ENCODE measurements around the gene SALL1. TPM values are rescaled to one million over a fixed set of nuclear protein-coding genes. Genes with fewer than 3 reads are reported as not detected.

SALL1 gene
- total and polyA plus RNA-seq, 4 donors, result not detected

GRCh38 chr16:51113236-51114125 is 37.6 kb downstream of the SALL1 start:
- H3K4me1 ChIP-seq (ENCODE audit: control insufficient read depth in 1 of 2, insufficient read depth in 2 of 2, low read length in 2 of 2), result no peaks in the 10 kb centered on the region
- intact Hi-C loops (cut with DNase I), result no loop called here
- H3K9me3 ChIP-seq (ENCODE audit: control insufficient read depth, low read length), result peaks cover 3% of the 10 kb centered on the region
- no peaks in the 10 kb centered on the region for H3K36me3 ChIP-seq (ENCODE audit: control insufficient read depth in 1 of 2, insufficient read depth in 2 of 2, low read length in 1 of 2)
- ATAC-seq (ENCODE audit: low FRiP score) (no peak), DNase-seq (no peak)
- H3K4me3 ChIP-seq (ENCODE audit: low read length in 2 of 2), result no peak overlapping the region
- no peak overlapping the region for H3K27ac ChIP-seq (ENCODE audit: low read depth in 1 of 2, low read length in 2 of 2)
- H3K27me3 ChIP-seq (ENCODE audit: control insufficient read depth in 1 of 2, insufficient read depth in 2 of 2, low read length in 1 of 2), result peaks cover 0 to 2% of the 10 kb centered on the region in 2 donors
- WGBS, 2 donors, result 3 to 5% methylated on average over 49 to 50 of the region's 50 CpGs

GRCh38 chr16:51112323-51112722 is 38.7 kb downstream of the SALL1 start:
- WGBS, 2 donors, result 16 to 44% methylated on average over 3 of the region's 3 CpGs
- intact Hi-C loops (cut with DNase I), result no loop called here
- Histone ChIP-seq H3K9me3 (ENCODE audit: control insufficient read depth, low read length) (peaks cover 3% of the 10 kb centered on the region), H3K4me3 (ENCODE audit: low read length in 2 of 2) (no peak overlapping the region), H3K27me3 (ENCODE audit: control insufficient read depth in 1 of 2, insufficient read depth in 2 of 2, low read length in 1 of 2) (peaks cover 0 to 2% of the 10 kb centered on the region in 2 donors), H3K4me1 (ENCODE audit: control insufficient read depth in 1 of 2, insufficient read depth in 2 of 2, low read length in 2 of 2) (no peaks in the 10 kb centered on the region), H3K36me3 (ENCODE audit: control insufficient read depth in 1 of 2, insufficient read depth in 2 of 2, low read length in 1 of 2) (no peaks in the 10 kb centered on the region), H3K27ac (ENCODE audit: low read depth in 1 of 2, low read length in 2 of 2) (no peak overlapping the region)
- no peak for DNase-seq
- no peak for ATAC-seq (ENCODE audit: low FRiP score)

- Histone ChIP-seq H3K4me1 (ENCODE audit: control insufficient read depth in 1 of 2, insufficient read depth in 2 of 2, low read length in 2 of 2) (no peaks in the 10 kb centered on the region), H3K9me3 (ENCODE audit: control insufficient read depth, low read length) (peaks cover 3% of the 10 kb centered on the region), H3K27me3 (ENCODE audit: control insufficient read depth in 1 of 2, insufficient read depth in 2 of 2, low read length in 1 of 2) (peaks cover 0 to 2% of the 10 kb centered on the region in 2 donors), H3K36me3 (ENCODE audit: control insufficient read depth in 1 of 2, insufficient read depth in 2 of 2, low read length in 1 of 2) (no peaks in the 10 kb centered on the region), H3K27ac (ENCODE audit: low read depth in 1 of 2, low read length in 2 of 2) (no peak overlapping the region), H3K4me3 (ENCODE audit: low read length in 2 of 2) (no peak overlapping the region)
- intact Hi-C loops (cut with DNase I), result no loop called here
- no peak for DNase-seq
- 21 to 22% methylated on average over 6 of the region's 6 CpGs for WGBS, 2 donors
- ATAC-seq (ENCODE audit: low FRiP score), result no peak
Observed at GRCh38 chr16:51111759-51112158, 39.3 kb downstream of the SALL1 start.

GRCh38 chr16:51110700-51111157 is 40.3 kb downstream of the SALL1 start:
- DNase-seq, result no peak
- no peak for ATAC-seq (ENCODE audit: low FRiP score)
- no peak overlapping the region for H3K27ac ChIP-seq (ENCODE audit: low read depth in 1 of 2, low read length in 2 of 2)
- peaks cover 3% of the 10 kb centered on the region for H3K9me3 ChIP-seq (ENCODE audit: control insufficient read depth, low read length)
- H3K36me3 ChIP-seq (ENCODE audit: control insufficient read depth in 1 of 2, insufficient read depth in 2 of 2, low read length in 1 of 2), result no peaks in the 10 kb centered on the region
- peaks cover 0 to 2% of the 10 kb centered on the region in 2 donors for H3K27me3 ChIP-seq (ENCODE audit: control insufficient read depth in 1 of 2, insufficient read depth in 2 of 2, low read length in 1 of 2)
- 78 to 79% methylated on average over 3 of the region's 3 CpGs for WGBS, 2 donors
- no peaks in the 10 kb centered on the region for H3K4me1 ChIP-seq (ENCODE audit: control insufficient read depth in 1 of 2, insufficient read depth in 2 of 2, low read length in 2 of 2)
- no peak overlapping the region for H3K4me3 ChIP-seq (ENCODE audit: low read length in 2 of 2)
- intact Hi-C loops (cut with DNase I), result no loop called here

- Histone ChIP-seq H3K27me3 (ENCODE audit: control insufficient read depth in 1 of 2, insufficient read depth in 2 of 2, low read length in 1 of 2) (peaks cover 0 to 2% of the 10 kb centered on the region in 2 donors), H3K9me3 (ENCODE audit: control insufficient read depth, low read length) (peaks cover 1% of the 10 kb centered on the region), H3K4me3 (ENCODE audit: low read length in 2 of 2) (no peak overlapping the region), H3K27ac (ENCODE audit: low read depth in 1 of 2, low read length in 2 of 2) (no peak overlapping the region), H3K4me1 (ENCODE audit: control insufficient read depth in 1 of 2, insufficient read depth in 2 of 2, low read length in 2 of 2) (no peaks in the 10 kb centered on the region), H3K36me3 (ENCODE audit: control insufficient read depth in 1 of 2, insufficient read depth in 2 of 2, low read length in 1 of 2) (no peaks in the 10 kb centered on the region)
- no peak for DNase-seq
- ATAC-seq (ENCODE audit: low FRiP score), result no peak
- 86 to 87% methylated on average over 2 of the region's 2 CpGs for WGBS, 2 donors
- intact Hi-C loops (cut with DNase I), result no loop called here
Observed at GRCh38 chr16:51109173-51109572, 41.9 kb downstream of the SALL1 start.

GRCh38 chr16:51107742-51108141 is 43.3 kb downstream of the SALL1 start:
- no peak overlapping the region for H3K4me3 ChIP-seq (ENCODE audit: low read length in 2 of 2)
- intact Hi-C loops (cut with DNase I), result no loop called here
- no peaks in the 10 kb centered on the region for H3K4me1 ChIP-seq (ENCODE audit: control insufficient read depth in 1 of 2, insufficient read depth in 2 of 2, low read length in 2 of 2)
- no peak for DNase-seq
- WGBS, 2 donors, result 92 to 96% methylated on average over 2 of the region's 2 CpGs
- no peaks in the 10 kb centered on the region for H3K36me3 ChIP-seq (ENCODE audit: control insufficient read depth in 1 of 2, insufficient read depth in 2 of 2, low read length in 1 of 2)
- H3K27ac ChIP-seq (ENCODE audit: low read depth in 1 of 2, low read length in 2 of 2), result no peak overlapping the region
- H3K27me3 ChIP-seq (ENCODE audit: control insufficient read depth in 1 of 2, insufficient read depth in 2 of 2, low read length in 1 of 2), result no peaks in the 10 kb centered on the region
- H3K9me3 ChIP-seq (ENCODE audit: control insufficient read depth, low read length), result peaks cover 1% of the 10 kb centered on the region
- no peak for ATAC-seq (ENCODE audit: low FRiP score)

- no peaks in the 10 kb centered on the region for H3K27me3 ChIP-seq (ENCODE audit: control insufficient read depth in 1 of 2, insufficient read depth in 2 of 2, low read length in 1 of 2)
- DNase-seq (no peak), ATAC-seq (ENCODE audit: low FRiP score) (no peak)
- 58 to 59% methylated on average over 2 of the region's 2 CpGs for WGBS, 2 donors
- no peak overlapping the region for H3K4me3 ChIP-seq (ENCODE audit: low read length in 2 of 2)
- H3K27ac ChIP-seq (ENCODE audit: low read depth in 1 of 2, low read length in 2 of 2), result no peak overlapping the region
- H3K9me3 ChIP-seq (ENCODE audit: control insufficient read depth, low read length), result peaks cover 1% of the 10 kb centered on the region
- no peaks in the 10 kb centered on the region for H3K4me1 ChIP-seq (ENCODE audit: control insufficient read depth in 1 of 2, insufficient read depth in 2 of 2, low read length in 2 of 2)
- intact Hi-C loops (cut with DNase I), result no loop called here
- no peaks in the 10 kb centered on the region for H3K36me3 ChIP-seq (ENCODE audit: control insufficient read depth in 1 of 2, insufficient read depth in 2 of 2, low read length in 1 of 2)
Observed at GRCh38 chr16:51106535-51106934, 44.5 kb downstream of the SALL1 start.

GRCh38 chr16:51103590-51103989 is 47.5 kb downstream of the SALL1 start:
- whole genome bisulfite sequencing, 2 donors, result 76 to 77% methylated on average over 4 of the region's 4 CpGs
- Histone ChIP-seq H3K36me3 (ENCODE audit: control insufficient read depth in 1 of 2, insufficient read depth in 2 of 2, low read length in 1 of 2) (no peaks in the 10 kb centered on the region), H3K27me3 (ENCODE audit: control insufficient read depth in 1 of 2, insufficient read depth in 2 of 2, low read length in 1 of 2) (no peaks in the 10 kb centered on the region), H3K27ac (ENCODE audit: low read depth in 1 of 2, low read length in 2 of 2) (no peak overlapping the region), H3K4me3 (ENCODE audit: low read length in 2 of 2) (no peak overlapping the region), H3K9me3 (ENCODE audit: control insufficient read depth, low read length) (peaks cover 1% of the 10 kb centered on the region), H3K4me1 (ENCODE audit: control insufficient read depth in 1 of 2, insufficient read depth in 2 of 2, low read length in 2 of 2) (no peaks in the 10 kb centered on the region)
- no peak for DNase-seq
- intact Hi-C loops (cut with DNase I), result no loop called here
- ATAC-seq (ENCODE audit: low FRiP score), result no peak

GRCh38 chr16:51097729-51098128 is 53.3 kb downstream of the SALL1 start:
- H3K4me3 ChIP-seq (ENCODE audit: low read length in 2 of 2), result no peak overlapping the region
- ATAC-seq (ENCODE audit: low FRiP score) (no peak), DNase-seq (no peak)
- H3K36me3 ChIP-seq (ENCODE audit: control insufficient read depth in 1 of 2, insufficient read depth in 2 of 2, low read length in 1 of 2), result no peaks in the 10 kb centered on the region
- no peak overlapping the region for H3K27ac ChIP-seq (ENCODE audit: low read depth in 1 of 2, low read length in 2 of 2)
- intact Hi-C loops (cut with DNase I), result no loop called here
- no peaks in the 10 kb centered on the region for H3K4me1 ChIP-seq (ENCODE audit: control insufficient read depth in 1 of 2, insufficient read depth in 2 of 2, low read length in 2 of 2)
- H3K27me3 ChIP-seq (ENCODE audit: control insufficient read depth in 1 of 2, insufficient read depth in 2 of 2, low read length in 1 of 2), result no peaks in the 10 kb centered on the region
- WGBS, 2 donors, result 64 to 67% methylated on average over 2 of the region's 2 CpGs
- peaks cover 1% of the 10 kb centered on the region for H3K9me3 ChIP-seq (ENCODE audit: control insufficient read depth, low read length)
